Right atrium auricular region (tissue), 2 donors: ENCODE results near the gene ITPK1. TPM values are rescaled to one million over a fixed set of nuclear protein-coding genes. Genes with fewer than 3 reads are reported as not detected.

ENCODE experiments used
- DNase-seq: peaks from one replicate; pipeline ENCODE4 v3.0.0-alpha.2; 2019; ENCODE audit warnings: low spot score
- H3K27ac ChIP-seq, 2 donors: fragments of 200-600 bp; sonication (generic); 1 replicate in 1 of 2; 2 replicates in 1 of 2; pipeline ENCODE4 v1.5.1; 2016 to 2019
- H3K27me3 ChIP-seq, 2 donors: fragments of 200-600 bp; sonication (generic); one replicate each; pipeline versions ENCODE4 v1.5.1 to v1.6.0; 2017 to 2019
- H3K36me3 ChIP-seq: fragments of 200-600 bp; sonication (generic); one replicate; pipeline ENCODE4 v1.5.1; 2016
- H3K4me1 ChIP-seq, 2 donors: fragments of 200-600 bp; sonication (generic); one replicate each; pipeline versions ENCODE4 v1.5.1 to v1.6.0; 2017 to 2019
- H3K4me3 ChIP-seq, 2 donors: fragments of 200-600 bp; sonication (generic); 1 replicate in 1 of 2; 2 replicates in 1 of 2; pipeline ENCODE4 v1.5.1; 2017 to 2019; ENCODE audit warnings: mild to moderate bottlenecking in 1 of 2, moderate library complexity in 1 of 2
- H3K9me3 ChIP-seq, 2 donors: fragments of 200-600 bp; sonication (generic); one replicate each; pipeline ENCODE4 v1.5.1; 2019
- CTCF ChIP-seq, 2 donors: fragments of 200-600 bp; sonication (generic); IDR thresholded peaks; one replicate each; pipeline ENCODE4 v1.5.1; 2019; ENCODE audit warnings: antibody characterized with exemption in 2 of 2
- total RNA-seq, 2 donors: library from RNA; depleted of rRNA; stranded (reverse); fragments of >200 nt; gene quantifications; one replicate each; pipeline ENCODE4 v1.1.0, GENCODE V29; 2016

Gene ITPK1
- total RNA-seq, 2 donors from 2014 or later: 58.3 to 76.0 TPM

DNA sequence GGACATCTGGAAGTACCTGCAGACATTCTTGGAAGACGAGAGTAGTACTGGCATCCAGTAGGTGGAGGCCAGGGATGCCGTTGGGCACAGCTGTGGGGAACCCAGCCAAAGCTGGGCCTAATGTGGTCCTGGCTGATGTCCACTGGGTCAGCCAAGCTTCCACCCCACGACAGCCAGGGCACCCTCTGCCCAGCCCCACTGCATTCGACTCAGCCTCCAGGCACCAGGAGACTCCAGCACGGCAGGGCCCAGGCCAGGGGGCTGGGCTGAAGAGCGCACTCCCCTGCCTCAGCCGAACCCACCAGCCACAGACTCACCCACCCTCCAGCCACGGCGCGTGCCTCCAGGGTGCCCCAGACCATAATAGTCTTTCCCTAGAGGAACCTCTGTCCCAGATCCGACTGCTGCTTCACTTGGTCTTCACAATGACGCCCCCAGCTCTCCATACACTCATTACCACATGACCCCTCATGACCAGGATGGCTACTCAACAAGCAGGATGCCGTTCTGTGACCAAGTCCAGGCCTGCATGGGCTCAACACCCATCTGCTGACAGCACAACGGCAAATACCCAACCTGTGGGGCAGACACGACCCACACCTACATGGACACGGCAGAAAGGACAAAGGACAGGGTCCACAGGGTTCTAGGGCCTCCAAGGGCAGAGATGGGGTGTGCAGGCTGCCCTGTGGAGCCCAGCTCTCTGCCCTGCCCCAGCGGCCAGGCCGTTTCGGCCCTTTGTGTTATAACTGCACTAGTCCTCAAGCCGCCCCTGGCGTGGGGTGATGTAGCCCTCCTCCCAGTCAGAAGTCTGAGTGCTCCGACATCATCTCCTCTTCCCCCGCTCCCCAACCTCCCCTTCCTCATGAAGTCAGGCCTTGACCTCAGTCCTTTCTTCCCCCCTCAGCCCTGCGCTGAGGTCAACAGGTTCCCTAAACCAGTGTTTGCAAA, 22.8 kb downstream of the ITPK1 start:
- DNase-seq: no peak
- Histone ChIP-seq H3K4me3 (no peak overlapping the region), H3K27ac (peak overlapping the region; percentile 73 to 83), H3K4me1 (peaks cover 0 to 95% of the 10 kb centered on the region in 2 donors), H3K36me3 (no peaks in the 10 kb centered on the region), H3K9me3 (no peaks in the 10 kb centered on the region), H3K27me3 (no peaks in the 10 kb centered on the region)
- no peak for TF ChIP-seq CTCF (IDR thresholded peaks at IDR 0.05)

DNA sequence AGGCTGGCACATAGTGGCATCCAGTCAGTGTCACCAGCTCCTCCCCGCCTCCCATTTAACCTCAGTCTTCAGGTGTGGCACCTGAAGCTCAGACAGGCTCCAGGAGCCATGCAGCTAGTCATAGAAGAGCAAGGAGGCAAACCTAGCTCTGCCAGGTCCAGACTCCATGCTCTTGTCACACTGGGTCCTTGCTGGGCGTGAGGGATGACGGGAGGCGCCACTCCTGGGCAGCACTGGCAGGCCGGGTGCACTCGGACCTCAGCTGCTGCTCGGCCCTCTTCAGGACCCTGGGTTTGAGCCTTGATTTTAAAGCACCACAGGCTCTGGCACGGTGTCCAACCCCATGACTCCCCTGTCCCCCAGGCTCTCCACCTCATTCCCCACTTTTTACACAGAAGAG, 24.1 kb downstream of the ITPK1 start:
- H3K27ac ChIP-seq: peak overlapping the region; percentile 73 to 83
- no peak for TF ChIP-seq CTCF (IDR thresholded peaks at IDR 0.05)
- no peak for DNase-seq
- H3K9me3 ChIP-seq: no peaks in the 10 kb centered on the region
- peaks cover 0 to 86% of the 10 kb centered on the region in 2 donors for H3K4me1 ChIP-seq
- H3K36me3 ChIP-seq: no peaks in the 10 kb centered on the region
- H3K27me3 ChIP-seq: no peaks in the 10 kb centered on the region
- H3K4me3 ChIP-seq: no peak overlapping the region

- no peak for DNase-seq
Observed at GRCh38 chr14:93090826-93091555, 24.7 kb downstream of the ITPK1 start.

DNA sequence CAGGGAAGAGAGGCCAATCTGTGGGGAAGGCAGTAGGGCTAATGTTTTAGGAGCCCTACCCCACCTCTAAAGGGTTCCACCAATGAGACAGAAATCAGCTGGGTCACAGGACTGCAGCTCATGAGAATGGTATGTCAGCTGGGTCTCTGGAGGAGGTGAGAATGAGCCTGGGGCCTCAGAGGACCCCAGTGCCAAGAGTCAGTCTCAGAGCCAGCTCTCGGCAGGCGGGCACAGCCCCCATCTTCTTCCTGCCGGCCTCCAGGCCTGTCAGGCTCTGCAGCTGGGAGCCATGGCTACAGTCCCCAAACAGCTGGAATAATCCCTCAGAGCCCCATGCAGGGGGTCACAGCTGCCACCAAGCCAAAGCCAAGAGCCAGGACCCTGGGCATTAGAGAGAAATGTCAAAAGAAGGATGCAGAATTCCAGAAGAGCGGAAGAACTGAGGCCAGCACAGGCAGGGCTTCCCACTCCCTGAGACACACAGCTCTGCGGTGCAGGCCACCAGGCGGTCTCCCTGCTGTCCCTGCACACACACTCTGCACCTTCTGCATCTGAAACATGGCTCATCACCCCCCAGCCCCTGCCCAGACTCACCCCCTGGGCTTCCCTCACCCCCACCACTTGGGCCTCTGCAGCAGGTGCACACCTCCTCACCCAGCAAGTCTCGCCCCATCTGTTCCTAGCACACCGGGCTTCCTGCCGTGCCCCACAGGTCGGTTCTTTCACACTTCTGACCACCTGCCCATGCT, 26.0 kb downstream of the ITPK1 start:
- H3K27ac ChIP-seq: peak overlapping the region; percentile 73 to 83
- no peaks in the 10 kb centered on the region for H3K36me3 ChIP-seq
- H3K27me3 ChIP-seq: no peaks in the 10 kb centered on the region
- H3K4me3 ChIP-seq: no peak overlapping the region
- H3K4me1 ChIP-seq: peaks cover 0 to 85% of the 10 kb centered on the region in 2 donors
- no peak for DNase-seq
- TF ChIP-seq CTCF (IDR thresholded peaks at IDR 0.05): no peak
- H3K9me3 ChIP-seq: no peaks in the 10 kb centered on the region

More at GRCh38 chr14:93090826-93091555, 24.7 kb downstream of the ITPK1 start:
- Histone ChIP-seq H3K9me3 (no peaks in the 10 kb centered on the region), H3K27ac (peak overlapping the region; percentile 73 to 83), H3K36me3 (no peaks in the 10 kb centered on the region), H3K27me3 (no peaks in the 10 kb centered on the region), H3K4me1 (peaks cover 0 to 86% of the 10 kb centered on the region in 2 donors), H3K4me3 (no peak overlapping the region)
- TF ChIP-seq CTCF (IDR thresholded peaks at IDR 0.05): no peak

GRCh38 chr14:93086441-93087055, 29.2 kb downstream of the ITPK1 start:
- H3K27me3 ChIP-seq: no peaks in the 10 kb centered on the region
- H3K4me3 ChIP-seq: no peak overlapping the region
- peaks cover 0 to 82% of the 10 kb centered on the region in 2 donors for H3K4me1 ChIP-seq
- H3K27ac ChIP-seq: peak overlapping the region; percentile 70 to 72
- H3K36me3 ChIP-seq: no peaks in the 10 kb centered on the region
- DNase-seq: no peak
- H3K9me3 ChIP-seq: no peaks in the 10 kb centered on the region
- no peak for TF ChIP-seq CTCF (IDR thresholded peaks at IDR 0.05)
